HepG2 (cell line): ENCODE results near the gene IL1A. TPM values are rescaled to one million over a fixed set of nuclear protein-coding genes. Genes with fewer than 3 reads are reported as not detected.
A peak's percentile ranks its signal among the peaks of the same experiment; 100 is the strongest.

Source experiments
- CHD2 ChIP-seq: IDR thresholded peaks from 2 replicates; pipeline ENCODE4 v1.6.1; 2011; ENCODE audit warnings: low read depth, low read length, improper control_type of control experiment
- KDM4B ChIP-seq: sonication (generic); formaldehyde crosslinking; IDR thresholded peaks from 2 replicates; pipeline ENCODE4 v1.4.0; 2020; ENCODE audit warnings: missing genetic modification reagents
- MXI1 ChIP-seq: IDR thresholded peaks from 3 replicates; pipeline ENCODE4 v1.6.1; 2012; ENCODE audit warnings: low read depth, low read length, inconsistent platforms, borderline replicate concordance
- PAF1 ChIP-seq: IDR thresholded peaks from 2 replicates; pipeline ENCODE4 v1.6.1; 2016; ENCODE audit warnings: missing genetic modification reagents, missing compliant biosample characterization
- PPARG ChIP-seq: conservative IDR thresholded peaks from 2 replicates; pipeline ENCODE4 v1.6.1; 2016; ENCODE audit warnings: missing biosample characterization, missing genetic modification reagents
- SRSF1 ChIP-seq: fragments of 200-400 bp; formaldehyde crosslinking; optimal IDR thresholded peaks from 2 replicates; pipeline ENCODE3; 2017; ENCODE audit warnings: mild to moderate bottlenecking, low read depth, low read length, moderate library complexity
- THAP7 ChIP-seq: sonication (generic); formaldehyde crosslinking; IDR thresholded peaks from 2 replicates; pipeline ENCODE4 v1.8.1; 2023; ENCODE audit warnings: mild to moderate bottlenecking, missing genetic modification reagents
- ZBTB43 ChIP-seq: sonication (generic); formaldehyde crosslinking; conservative IDR thresholded peaks from 2 replicates; pipeline ENCODE4 v1.4.0; 2020; ENCODE audit warnings: missing genetic modification reagents
- ZBTB44 ChIP-seq: sonication (generic); formaldehyde crosslinking; IDR thresholded peaks from 2 replicates; pipeline ENCODE4 v1.4.0; 2020; ENCODE audit warnings: missing genetic modification reagents
- ZC3H13 ChIP-seq: sonication (generic); formaldehyde crosslinking; IDR thresholded peaks from 2 replicates; pipeline ENCODE4 v1.8.1; 2023; ENCODE audit warnings: mild to moderate bottlenecking, missing genetic modification reagents, moderate library complexity
- ZC3H4 ChIP-seq: sonication (generic); formaldehyde crosslinking; IDR thresholded peaks from 2 replicates; pipeline ENCODE4 v1.4.0; 2020; ENCODE audit warnings: missing genetic modification reagents, borderline replicate concordance
- ZNF101 ChIP-seq: sonication (generic); formaldehyde crosslinking; IDR thresholded peaks from 2 replicates; pipeline ENCODE4 v1.4.0; 2020; ENCODE audit warnings: mild to moderate bottlenecking, low read depth, missing genetic modification reagents, borderline replicate concordance
- ZNF260 ChIP-seq: sonication (generic); formaldehyde crosslinking; IDR thresholded peaks from 2 replicates; pipeline ENCODE4 v1.4.0; 2020; ENCODE audit warnings: missing genetic modification reagents, low read depth, mild to moderate bottlenecking, borderline replicate concordance
- ZNF282 ChIP-seq: fragments of 450-650 bp; IDR thresholded peaks from 2 replicates; pipeline ENCODE4 v1.6.1; 2018; ENCODE audit not compliant: partially characterized antibody
- ZNF317 ChIP-seq: sonication (generic); formaldehyde crosslinking; IDR thresholded peaks from 2 replicates; pipeline ENCODE4 v1.5.0; 2020; ENCODE audit warnings: mild to moderate bottlenecking, missing genetic modification reagents
- ZNF430 ChIP-seq: sonication (generic); formaldehyde crosslinking; IDR thresholded peaks from 2 replicates; pipeline ENCODE4 v1.9.0; 2021; ENCODE audit warnings: mild to moderate bottlenecking, missing genetic modification reagents
- ZNF550 ChIP-seq: sonication (generic); formaldehyde crosslinking; IDR thresholded peaks from 2 replicates; pipeline ENCODE4 v1.4.0; 2020; ENCODE audit warnings: mild to moderate bottlenecking, missing genetic modification reagents, borderline replicate concordance
- ZNF674 ChIP-seq: sonication (generic); formaldehyde crosslinking; IDR thresholded peaks from 2 replicates; pipeline ENCODE4 v1.5.0; 2020; ENCODE audit warnings: low read depth, mild to moderate bottlenecking, missing genetic modification reagents
- ZNF687 ChIP-seq: sonication (generic); formaldehyde crosslinking; IDR thresholded peaks from 2 replicates; pipeline ENCODE4 v1.5.1; 2020; ENCODE audit warnings: mild to moderate bottlenecking, missing genetic modification reagents, moderate library complexity
- ZNF704 ChIP-seq: sonication (generic); formaldehyde crosslinking; IDR thresholded peaks from 2 replicates; pipeline ENCODE4 v1.8.1; 2023; ENCODE audit warnings: mild to moderate bottlenecking, inconsistent platforms, moderate library complexity, missing genetic modification reagents, borderline replicate concordance
- ZNF776 ChIP-seq: sonication (generic); formaldehyde crosslinking; IDR thresholded peaks from 2 replicates; pipeline ENCODE4 v1.4.0; 2020; ENCODE audit warnings: mild to moderate bottlenecking, missing genetic modification reagents
- polyA plus RNA-seq, 8 experiments: library from polyadenylated mRNA; depleted of rRNA in 3 of 8; stranded (reverse) in 7 of 8; unstranded in 1 of 8; fragments of >200 nt; fragmentation: Illumina TruSeq in 4 of 8; extraction: Trizol in 4 of 8; gene quantifications; 2 replicates each; pipeline versions ENCODE4 v1.2.1 to v1.2.3, GENCODE V29; 2011 to 2016; ENCODE audit warnings: low read depth in 4 of 8, missing spikeins in 1 of 8, mixed read lengths in 1 of 8; ENCODE audit not compliant: insufficient read depth in 1 of 8
- total RNA-seq, 5 experiments: library from RNA; depleted of rRNA; stranded (reverse); fragments of >200 nt; fragmentation: Illumina TruSeq; extraction: Trizol; gene quantifications; 2 replicates each; pipeline ENCODE4 v1.2.3, GENCODE V29; 2016; ENCODE audit warnings: low read depth in 1 of 5

Gene IL1A
- total and polyA plus RNA-seq, 2 of the 13 experiments (the other 11 are each of a cell fraction or from before 2014, with no cell fraction given): not detected

- TF ChIP-seq ZNF776 (CRISPR knock-in tag): no peak
- TF ChIP-seq ZNF687 (CRISPR knock-in tag): no peak; the same call in 1 of the 2 replicates
- no peak for TF ChIP-seq ZNF317
- TF ChIP-seq CHD2: no peak
- TF ChIP-seq ZNF674: no peak
- TF ChIP-seq ZNF550 (CRISPR knock-in tag): no peak
- no peak for TF ChIP-seq PAF1 (CRISPR knock-in tag)
- no peak for TF ChIP-seq ZBTB43 (CRISPR knock-in tag)
- no peak; the same call in 1 of the 2 replicates for TF ChIP-seq PPARG
- TF ChIP-seq ZNF704 (CRISPR knock-in tag): no peak
- TF ChIP-seq ZNF282: no peak
- TF ChIP-seq ZC3H4 (CRISPR knock-in tag): no peak
- no peak for TF ChIP-seq ZBTB44 (CRISPR knock-in tag)
- no peak for TF ChIP-seq ZNF101 (CRISPR knock-in tag)
- no peak for TF ChIP-seq ZNF260
- TF ChIP-seq SRSF1: no peak
- no peak for TF ChIP-seq ZNF430 (CRISPR knock-in tag)
- TF ChIP-seq ZC3H13: no peak
- no peak for TF ChIP-seq KDM4B
- TF ChIP-seq THAP7 (CRISPR knock-in tag): no peak
- peak; percentile 49; the same call in 1 of the 3 replicates for TF ChIP-seq MXI1
Observed at GRCh38 chr2:112749755-112750559, 34.3 kb downstream of the IL1A start (continued).
